Activated CD4-positive, CD25-positive, alpha-beta regulatory T cell treated with anti-CD3 and anti-CD28 coated beads, Interleukin-2, amount 50 U/mL, for 16 hours (primary cell): Measurements from ENCODE around the gene SFTPB.

ENCODE experiments used
- DNase-seq: peaks from one replicate; pipeline ENCODE4 v3.0.0-alpha.2; 2020; ENCODE audit warnings: low read depth, low spot score

SFTPB gene

GRCh38 chr2:85702800-85703199 lies 34.8 kb upstream of the SFTPB start:
- no peak for DNase-seq

DNA sequence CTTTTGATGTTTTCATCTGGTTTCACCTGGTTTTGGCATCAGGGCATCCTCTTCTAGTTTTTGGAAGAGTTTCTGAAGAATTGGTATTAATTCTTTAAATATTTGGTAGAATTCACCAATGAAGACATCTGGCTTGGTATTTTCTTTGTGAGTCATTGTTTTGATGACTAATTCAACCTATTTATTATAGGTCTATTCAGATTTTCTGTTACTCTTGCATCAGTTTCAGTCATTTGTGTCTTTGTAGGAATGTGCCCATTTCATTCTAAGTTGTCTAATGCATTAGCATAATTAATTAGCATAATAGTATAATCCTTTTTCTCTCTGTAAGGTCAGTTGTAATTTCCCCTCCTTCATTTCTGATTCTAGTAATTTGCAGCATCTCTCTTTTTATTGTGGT lies 34.2 kb upstream of the SFTPB start:
- DNase-seq = no peak

GRCh38 chr2:85699325-85699724 lies 31.3 kb upstream of the SFTPB start:
- DNase-seq = no peak

GRCh38 chr2:85698880-85699254 lies 30.9 kb upstream of the SFTPB start:
- DNase-seq = no peak

DNA sequence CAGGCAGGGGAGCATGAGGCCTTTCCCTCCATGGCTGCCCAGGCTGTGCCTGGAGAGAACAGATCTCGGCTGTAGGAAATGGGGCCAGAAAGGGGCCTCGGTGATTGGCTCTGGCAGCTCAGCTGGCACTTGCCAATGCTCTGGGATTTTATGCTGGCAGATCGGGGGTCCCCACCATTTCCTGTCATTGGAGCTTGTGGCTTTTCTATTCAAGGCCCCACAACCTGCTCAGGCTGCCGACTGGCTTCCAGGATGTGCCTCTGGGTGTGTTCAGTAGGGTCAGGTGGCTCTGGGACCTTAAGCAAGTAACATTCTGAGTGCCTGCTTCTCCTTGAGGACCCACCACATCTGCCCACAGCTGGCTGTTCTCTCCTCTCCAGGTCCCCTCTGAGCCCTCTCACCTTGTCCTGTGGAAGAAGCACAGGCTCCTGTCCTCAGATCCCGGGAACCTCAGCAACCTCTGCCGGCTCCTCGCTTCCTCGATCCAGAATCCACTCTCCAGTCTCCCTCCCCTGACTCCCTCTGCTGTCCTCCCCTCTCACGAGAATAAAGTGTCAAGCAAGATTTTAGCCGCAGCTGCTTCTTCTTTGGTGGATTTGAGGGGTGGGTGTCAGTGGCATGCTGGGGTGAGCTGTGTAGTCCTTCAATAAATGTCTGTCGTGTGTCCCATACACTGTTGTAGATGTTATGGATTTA lies 30.3 kb upstream of the SFTPB start:
- DNase-seq = no peak

- DNase-seq = no peak
These were observed 29.7 kb upstream of the SFTPB start for GRCh38 chr2:85697716-85698115.

GRCh38 chr2:85697096-85697495 lies 29.1 kb upstream of the SFTPB start:
- DNase-seq = no peak

DNA sequence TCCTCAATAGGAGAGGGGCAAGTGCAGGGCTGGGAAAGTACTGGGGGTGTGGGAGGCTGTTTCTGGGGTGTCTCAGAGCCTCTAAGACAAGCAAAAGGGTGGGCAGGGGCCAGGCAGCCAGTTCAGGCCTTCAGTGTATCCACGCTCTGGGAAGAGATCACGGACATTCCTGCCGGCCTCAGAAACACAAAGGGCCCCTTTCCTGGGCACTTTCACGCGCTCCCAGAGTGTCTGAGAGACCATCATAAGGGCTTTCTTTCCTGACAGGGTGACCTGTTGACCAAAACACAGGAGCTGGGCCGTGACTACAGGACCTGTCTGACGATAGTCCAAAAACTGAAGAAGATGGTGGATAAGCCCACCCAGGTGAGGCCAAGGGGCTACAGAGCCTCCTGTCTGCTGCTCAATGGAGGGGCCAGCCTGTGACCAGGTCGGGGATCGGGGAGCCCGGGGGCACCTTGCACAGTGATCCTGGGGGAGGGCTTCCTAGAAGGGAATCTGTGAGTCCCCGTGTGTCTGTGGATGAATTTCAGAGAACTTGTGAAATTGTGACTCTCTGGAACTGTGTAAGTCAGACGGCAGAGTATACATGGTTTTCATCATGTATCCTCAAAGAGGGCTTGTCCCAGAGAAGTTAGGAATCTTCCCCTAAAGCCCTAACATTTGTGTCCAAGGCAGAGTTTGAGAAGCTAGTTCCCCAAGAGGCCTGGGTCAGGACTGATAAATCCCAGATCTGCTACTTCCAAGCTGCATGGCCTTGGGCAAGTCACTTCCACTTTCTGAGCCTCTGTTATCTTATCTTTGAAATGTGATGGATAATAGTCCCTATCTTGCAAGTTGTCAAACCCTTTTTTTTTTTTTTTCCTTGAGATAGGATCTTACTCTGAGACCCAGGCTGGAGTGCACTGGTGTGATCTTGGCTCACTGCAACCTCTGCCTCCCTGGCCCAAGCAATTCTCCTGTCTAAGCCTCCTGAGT lies 28.0 kb upstream of the SFTPB start:
- DNase-seq = no peak

DNA sequence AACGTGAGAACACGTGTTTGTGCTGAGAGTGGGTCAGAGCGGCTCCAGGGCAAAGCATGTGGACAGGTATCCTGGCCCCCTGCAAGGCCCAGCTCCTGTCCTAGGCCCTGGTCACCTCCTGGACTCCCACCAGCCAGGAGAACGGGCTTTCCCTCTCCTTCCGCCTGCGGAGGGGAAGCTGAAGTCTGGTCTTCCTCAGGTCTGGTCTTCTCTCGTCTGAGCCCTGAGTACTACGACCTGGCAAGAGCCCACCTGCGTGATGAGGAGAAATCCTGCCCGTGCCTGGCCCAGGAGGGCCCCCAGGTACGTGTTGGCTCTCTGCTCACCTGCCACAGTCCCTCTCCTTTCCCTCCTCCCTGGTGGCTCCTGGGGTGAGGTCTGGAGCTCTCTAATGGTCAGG lies 27.1 kb upstream of the SFTPB start:
- DNase-seq = no peak

- no peak for DNase-seq
These were observed 26.3 kb upstream of the SFTPB start, which contains the start of gene GNLY for GRCh38 chr2:85694052-85695025. TSS of gene GNLY (plus strand) at chr2:85694358. CDS start at chr2:85694419, 61 bp downstream.

- no peak for DNase-seq
These were observed 24.1 kb upstream of the SFTPB start for GRCh38 chr2:85692039-85692645.

GRCh38 chr2:85690932-85691331 lies 22.9 kb upstream of the SFTPB start:
- no peak for DNase-seq

- no peak for DNase-seq
These were observed 16.8 kb upstream of the SFTPB start for GRCh38 chr2:85684806-85685205.

- no peak for DNase-seq
These were observed 16.4 kb upstream of the SFTPB start for GRCh38 chr2:85684380-85684779.

DNA sequence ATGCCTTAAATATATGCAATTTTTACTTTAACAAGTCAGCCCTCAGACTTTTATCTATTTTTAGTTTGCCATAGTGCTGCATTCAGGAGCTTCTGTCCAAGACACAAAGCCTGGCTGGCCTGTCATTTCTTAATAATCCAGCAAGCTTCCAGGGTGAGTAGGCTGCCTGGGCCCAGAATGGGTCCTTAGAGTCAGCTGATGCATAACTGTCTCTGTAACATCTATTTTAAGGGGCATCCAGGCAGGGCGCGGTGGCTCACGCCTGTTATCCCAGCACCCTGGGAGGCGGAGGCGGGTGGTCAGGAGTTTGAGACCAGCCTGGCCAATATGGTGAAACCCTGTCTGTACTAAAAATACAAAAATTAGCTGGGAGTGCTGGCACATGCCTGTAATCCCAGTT lies 14.4 kb upstream of the SFTPB start:
- DNase-seq = no peak

DNA sequence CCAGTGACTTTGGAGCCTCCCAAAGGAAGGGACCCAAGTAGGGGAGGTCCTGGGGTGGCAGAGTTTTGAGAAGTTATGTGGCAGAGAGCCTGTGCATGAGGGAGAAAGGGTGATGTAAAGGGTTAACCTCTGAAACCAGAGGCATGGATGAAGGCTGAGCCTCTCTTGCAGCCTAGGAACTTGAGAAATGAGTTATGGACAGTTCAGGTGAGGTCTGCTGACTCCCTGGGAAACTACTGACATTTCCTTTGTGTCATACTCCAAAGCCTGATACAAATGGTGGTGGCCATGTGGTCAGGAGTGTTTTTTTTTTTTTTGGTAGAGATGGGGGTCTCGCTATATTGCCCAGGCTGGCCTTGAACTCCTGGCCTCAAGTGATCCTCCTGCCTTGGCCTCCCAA lies 13.8 kb upstream of the SFTPB start:
- no peak for DNase-seq

- DNase-seq = no peak
These were observed 13.4 kb upstream of the SFTPB start for GRCh38 chr2:85681372-85681763.

GRCh38 chr2:85680707-85681371 lies 12.8 kb upstream of the SFTPB start:
- DNase-seq = no peak

DNA sequence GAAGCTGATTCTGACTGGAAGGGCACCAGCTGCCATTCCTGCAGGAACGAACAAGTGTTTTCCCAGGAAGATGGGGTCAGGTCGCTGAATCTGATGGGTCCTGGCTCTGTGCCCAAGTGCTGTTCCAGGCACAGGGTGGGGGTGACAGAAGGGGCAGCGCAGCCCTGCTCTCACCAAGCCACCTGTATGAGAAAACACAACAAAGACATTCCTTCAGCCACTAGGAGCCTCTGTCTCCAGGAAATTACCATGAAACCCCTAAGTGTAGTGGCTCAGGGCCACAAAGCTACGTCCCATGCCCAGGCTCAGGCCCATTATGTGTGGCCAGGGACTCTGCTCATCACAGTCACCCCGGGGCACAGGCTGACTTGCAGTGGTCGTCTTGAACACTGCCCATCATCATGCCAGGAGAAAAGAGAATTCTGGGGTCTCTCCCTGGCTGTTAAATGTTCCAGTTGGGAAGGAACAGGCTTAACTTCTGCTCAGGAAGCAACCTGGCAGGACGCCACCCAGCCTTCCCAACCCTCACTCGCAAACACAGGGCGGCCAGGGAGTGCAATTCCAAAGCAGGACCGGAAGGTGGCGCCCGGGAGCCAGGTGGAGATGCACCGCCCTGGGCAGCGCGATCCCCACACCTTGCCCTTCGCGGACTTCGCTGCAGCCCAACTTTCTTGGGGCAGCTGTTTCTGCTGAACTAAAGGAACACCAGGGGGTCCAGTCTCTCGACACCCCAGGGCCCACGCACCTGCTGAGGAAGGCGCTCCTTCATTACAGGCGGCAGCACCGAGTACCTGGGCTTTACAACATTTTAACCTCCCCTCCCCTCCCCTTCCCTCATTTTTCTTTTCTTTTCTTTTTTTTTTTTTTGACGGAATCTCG lies 11.0 kb upstream of the SFTPB start:
- peak; percentile 44 for DNase-seq

DNA sequence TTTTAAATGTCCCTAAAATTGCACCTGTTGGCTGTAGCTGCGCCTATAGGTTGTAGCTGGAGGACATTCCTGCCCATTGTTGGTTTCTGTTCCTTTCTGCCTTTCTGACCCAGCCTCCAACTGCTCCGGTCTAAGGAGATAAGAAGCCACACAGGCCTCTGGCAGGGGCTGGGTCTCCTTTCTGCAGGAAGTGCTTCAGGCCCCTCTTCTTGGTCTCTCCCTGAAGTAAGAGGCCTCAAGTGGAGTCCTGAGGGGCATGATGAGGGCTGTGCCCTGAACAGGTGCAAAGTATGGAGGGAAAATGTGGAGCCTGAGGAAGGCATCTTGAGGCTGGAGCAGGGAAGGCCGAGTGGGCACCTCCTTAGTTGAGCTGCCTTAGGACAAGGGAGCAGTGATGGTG lies 10.4 kb upstream of the SFTPB start:
- DNase-seq = no peak
